NT2/D1 (cell line): Measurements from ENCODE around the gene DCAF11.

Source experiments
- YY1 ChIP-seq: IDR thresholded peaks from 2 replicates; pipeline ENCODE4 v1.6.1; 2011; ENCODE audit not compliant: insufficient read length, insufficient read depth
- ZNF274 ChIP-seq: IDR thresholded peaks from 2 replicates; pipeline ENCODE4 v1.6.1; 2011; ENCODE audit warnings: mild to moderate bottlenecking, low read depth, low read length

GRCh38 chr14:24156840-24157239, 42.3 kb downstream of the DCAF11 start:
- no peak for TF ChIP-seq YY1
- no peak for TF ChIP-seq ZNF274
